ENCODE results near the gene ING4.
"Not testable (repeated sequence)": the region's sequence is repeated elsewhere in the genome, so short reads cannot be mapped to it uniquely, and the experiment has no call there.

Gene ING4

DNA sequence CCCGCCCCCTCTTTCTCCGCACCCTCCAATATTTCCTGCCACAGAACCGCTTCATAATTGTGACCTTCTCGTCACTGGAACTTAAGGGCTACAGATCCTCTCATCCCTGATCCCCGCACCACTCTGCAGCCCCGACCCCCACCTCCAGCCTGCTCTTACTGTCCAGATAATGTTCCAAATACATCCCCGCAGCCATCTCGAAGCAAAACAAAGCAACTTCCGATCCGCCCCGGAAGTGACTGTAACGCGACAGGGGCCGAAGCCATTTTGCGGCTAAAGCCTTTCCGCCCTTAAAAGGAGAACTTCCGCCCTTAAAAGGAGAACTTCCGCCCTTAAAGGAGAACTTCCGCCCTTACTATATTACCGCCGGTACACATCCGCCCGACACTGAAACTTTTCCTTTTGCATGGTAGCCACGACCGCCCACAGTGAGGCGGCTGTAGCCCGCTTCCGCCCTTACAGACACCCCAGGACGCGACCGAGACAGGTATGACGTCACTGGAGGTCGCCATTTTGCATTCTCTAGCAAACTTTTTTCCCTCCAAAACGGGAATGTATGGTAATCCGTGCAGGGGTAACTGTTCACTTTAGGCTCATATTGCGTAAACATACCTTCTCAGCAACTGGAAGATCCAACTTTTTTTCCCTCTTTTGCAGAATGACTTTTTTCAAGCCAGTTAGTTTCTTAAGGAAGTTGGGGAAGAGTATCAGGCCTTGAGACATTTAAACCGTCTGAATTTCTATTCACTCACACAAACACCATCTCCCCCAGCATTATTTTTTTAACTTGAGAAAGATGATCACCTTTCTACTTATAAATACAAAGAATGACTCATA is at the start of gene ING4:
Gene ING4, minus strand, starts transcription at position 214 of the 837 bp plus-strand sequence. Its CDS starts 18 bp downstream, at position 196.
- DNase-seq (ENCODE audit: extremely low read depth, low read depth) = peak; percentile 99
- H3K4me3 ChIP-seq (replicated peaks; ENCODE audit: low read depth, low read length) = peak within 1 kb of the TSS; percentile 88
- TF ChIP-seq, protein P1, sequence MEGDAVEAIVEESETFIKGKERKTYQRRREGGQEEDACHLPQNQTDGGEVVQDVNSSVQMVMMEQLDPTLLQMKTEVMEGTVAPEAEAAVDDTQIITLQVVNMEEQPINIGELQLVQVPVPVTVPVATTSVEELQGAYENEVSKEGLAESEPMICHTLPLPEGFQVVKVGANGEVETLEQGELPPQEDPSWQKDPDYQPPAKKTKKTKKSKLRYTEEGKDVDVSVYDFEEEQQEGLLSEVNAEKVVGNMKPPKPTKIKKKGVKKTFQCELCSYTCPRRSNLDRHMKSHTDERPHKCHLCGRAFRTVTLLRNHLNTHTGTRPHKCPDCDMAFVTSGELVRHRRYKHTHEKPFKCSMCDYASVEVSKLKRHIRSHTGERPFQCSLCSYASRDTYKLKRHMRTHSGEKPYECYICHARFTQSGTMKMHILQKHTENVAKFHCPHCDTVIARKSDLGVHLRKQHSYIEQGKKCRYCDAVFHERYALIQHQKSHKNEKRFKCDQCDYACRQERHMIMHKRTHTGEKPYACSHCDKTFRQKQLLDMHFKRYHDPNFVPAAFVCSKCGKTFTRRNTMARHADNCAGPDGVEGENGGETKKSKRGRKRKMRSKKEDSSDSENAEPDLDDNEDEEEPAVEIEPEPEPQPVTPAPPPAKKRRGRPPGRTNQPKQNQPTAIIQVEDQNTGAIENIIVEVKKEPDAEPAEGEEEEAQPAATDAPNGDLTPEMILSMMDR (IDR thresholded peaks at IDR 0.05; ENCODE audit: low read depth, low read length, missing control alignments) = no peak

DNA sequence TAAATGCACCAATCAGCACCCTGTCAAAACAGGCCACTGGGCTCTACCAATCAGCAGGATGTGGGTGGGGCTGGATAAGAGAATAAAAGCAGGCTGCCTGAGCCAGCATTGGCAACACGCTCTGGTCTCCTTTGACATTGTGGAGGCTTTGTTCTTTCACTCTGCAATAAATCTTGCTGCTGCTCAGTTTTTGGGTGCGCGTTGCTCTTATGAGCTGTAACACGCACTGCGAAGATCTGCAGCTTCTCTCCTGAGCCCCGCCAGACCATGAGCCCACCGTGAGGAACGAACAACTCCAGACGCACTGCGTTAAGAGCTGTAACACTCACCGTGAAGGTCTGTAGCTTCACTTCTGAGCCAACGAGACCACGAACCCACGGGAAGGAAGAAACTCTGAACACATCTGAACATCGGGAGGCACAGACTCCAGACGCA is 46.1 kb upstream of the ING4 start:
- no peak for DNase-seq (ENCODE audit: extremely low read depth, low read depth)
- TF ChIP-seq, protein P1 (IDR thresholded peaks at IDR 0.05; ENCODE audit: low read depth, low read length, missing control alignments) = no peak
- no peak overlapping the region for H3K4me3 ChIP-seq (replicated peaks; ENCODE audit: low read depth, low read length)

DNA sequence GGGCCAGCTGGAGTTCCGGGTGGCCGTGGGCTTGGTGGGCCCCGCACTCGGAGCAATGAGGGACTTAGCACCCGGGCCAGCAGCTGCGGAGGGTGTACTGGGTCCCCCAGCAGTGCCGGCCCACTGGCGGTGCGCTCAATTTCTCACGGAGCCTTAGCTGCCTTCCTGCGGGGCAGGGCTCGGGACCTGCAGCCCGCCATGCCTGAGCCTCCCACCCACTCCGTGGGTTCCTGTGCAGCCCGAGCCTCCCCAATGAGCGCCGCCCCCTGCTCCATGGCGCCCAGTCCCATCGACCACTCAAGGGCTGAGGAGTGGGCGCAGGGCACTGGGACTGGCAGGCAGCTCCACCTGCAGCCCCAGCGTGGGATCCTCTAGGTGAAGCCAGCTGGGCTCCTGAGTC is 45.4 kb upstream of the ING4 start:
- DNase-seq (ENCODE audit: extremely low read depth, low read depth); H3K4me3 ChIP-seq (replicated peaks; ENCODE audit: low read depth, low read length): not testable (repeated sequence)

DNA sequence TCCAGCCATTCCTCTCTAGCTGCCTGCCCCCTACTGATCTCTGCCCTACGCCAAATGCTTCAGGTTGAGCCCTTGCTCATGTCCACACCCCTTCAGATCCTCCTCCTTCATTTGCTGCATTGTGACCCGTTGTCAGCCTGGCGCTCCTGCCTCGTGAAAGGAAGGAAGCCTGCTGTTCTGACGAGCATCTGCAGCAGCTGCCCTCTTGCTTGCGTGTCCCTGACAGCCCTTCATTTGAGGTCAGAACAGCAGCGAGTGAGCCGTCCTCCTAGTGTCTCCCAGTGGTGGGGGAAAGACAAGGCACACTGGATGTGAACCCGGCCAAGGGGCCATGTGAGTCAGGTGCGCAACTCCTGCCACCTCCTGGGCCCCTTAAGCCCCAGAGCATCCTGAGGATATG is 40.7 kb upstream of the ING4 start:
- TF ChIP-seq, protein P1 (IDR thresholded peaks at IDR 0.05; ENCODE audit: low read depth, low read length, missing control alignments) = no peak
- no peak for DNase-seq (ENCODE audit: extremely low read depth, low read depth)
- no peak overlapping the region for H3K4me3 ChIP-seq (replicated peaks; ENCODE audit: low read depth, low read length)

DNA sequence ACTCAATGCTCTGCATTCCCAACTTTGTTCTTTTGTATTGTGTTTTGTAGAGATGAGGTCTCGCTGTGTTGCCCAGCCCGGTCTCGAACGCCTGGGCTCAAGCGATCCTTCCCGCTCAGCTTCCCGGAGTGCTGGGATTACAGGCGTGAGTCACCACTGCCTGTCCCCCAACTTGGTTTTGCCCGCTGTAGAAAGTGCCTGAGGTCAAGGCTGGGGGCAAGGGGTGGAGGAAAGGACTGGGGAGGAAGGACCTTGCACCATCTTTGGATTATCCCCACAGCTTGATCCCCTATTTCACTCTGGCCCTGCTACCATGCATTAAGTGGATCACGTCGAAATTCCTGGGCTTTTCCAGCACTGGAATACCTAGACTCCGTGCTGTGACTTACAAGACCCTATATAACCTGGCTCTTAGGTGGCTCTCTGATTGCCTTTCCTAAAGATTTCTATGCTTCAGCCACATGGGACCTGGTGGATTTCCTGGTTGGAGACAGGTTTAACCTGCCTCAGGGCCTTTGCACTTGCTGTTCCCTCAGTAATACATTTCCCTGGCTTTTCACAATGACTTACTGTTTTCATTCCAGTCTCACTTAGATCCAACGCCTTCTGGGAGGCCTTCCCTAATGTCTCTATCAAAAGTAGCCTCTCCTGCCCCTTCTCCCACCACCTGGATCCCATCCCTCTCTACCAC is 38.3 kb upstream of the ING4 start:
- TF ChIP-seq, protein P1 (IDR thresholded peaks at IDR 0.05; ENCODE audit: low read depth, low read length, missing control alignments) = no peak
- H3K4me3 ChIP-seq (replicated peaks; ENCODE audit: low read depth, low read length) = no peak overlapping the region
- DNase-seq (ENCODE audit: extremely low read depth, low read depth) = no peak

DNA sequence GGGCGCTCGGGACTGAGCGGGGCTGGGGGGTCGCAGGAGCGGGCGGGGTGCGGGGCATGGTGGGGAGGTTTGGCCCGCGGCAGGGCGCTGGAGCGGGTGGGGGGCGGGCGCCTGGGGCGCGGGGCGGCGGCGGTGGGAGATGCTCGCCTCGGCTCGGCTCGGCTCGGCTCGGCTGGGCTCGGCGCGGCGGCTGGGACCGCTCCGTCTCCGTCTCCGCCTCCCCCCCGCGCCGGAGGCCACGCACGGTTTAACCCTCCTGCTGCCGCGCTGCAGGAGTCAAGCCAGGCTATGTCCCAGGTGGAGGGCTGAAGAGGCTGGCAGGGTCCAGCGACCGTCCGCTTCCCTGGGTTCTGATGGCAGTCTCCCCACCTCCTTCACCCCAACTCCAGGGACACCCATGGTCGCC is 37.7 kb upstream of the ING4 start, which contains the start of gene PIANP:
Gene PIANP, minus strand, starts transcription at position 170 of the 406 bp plus-strand sequence. CDS start 2,754 bp downstream, outside the sequence.
- no peak for DNase-seq (ENCODE audit: extremely low read depth, low read depth)
- TF ChIP-seq, protein P1 (IDR thresholded peaks at IDR 0.05; ENCODE audit: low read depth, low read length, missing control alignments) = no peak
- peak within 1 kb of the TSS; percentile 42 for H3K4me3 ChIP-seq (replicated peaks; ENCODE audit: low read depth, low read length)

DNA sequence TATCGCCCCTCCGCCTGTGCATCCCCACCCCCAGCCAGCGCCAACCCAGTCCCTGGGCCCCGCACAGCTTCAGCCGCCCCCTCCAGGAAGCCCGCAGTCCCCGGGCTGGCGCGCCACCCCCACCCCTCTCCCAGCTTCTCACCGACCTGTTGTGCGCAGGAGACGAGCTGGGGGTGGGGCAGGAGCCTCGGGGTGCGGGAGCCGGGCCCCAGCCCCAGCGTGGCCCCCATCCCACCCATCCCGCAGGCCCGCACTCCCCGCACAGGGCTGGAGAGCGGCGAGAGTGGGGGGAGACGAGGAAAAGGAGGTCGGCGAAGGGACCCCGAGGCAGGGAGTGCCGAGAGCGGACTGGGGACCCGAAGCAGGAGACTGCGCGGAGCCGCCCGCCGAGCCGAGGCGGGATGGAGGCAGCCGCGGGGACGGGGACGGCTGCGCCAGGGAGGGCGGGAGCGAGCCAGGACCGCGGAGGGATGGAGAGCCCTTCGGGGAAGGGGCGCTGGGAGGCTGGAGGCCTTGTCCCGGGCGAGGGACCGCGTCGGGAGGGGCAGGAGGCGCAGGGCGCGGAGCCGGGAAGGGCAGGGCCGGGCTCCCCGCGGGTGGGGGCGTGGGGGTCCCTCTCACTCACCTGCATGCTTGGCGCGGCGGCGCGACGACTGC is 37.2 kb upstream of the ING4 start:
- H3K4me3 ChIP-seq (replicated peaks; ENCODE audit: low read depth, low read length) = peak overlapping the region; percentile 42
- TF ChIP-seq, protein P1 (IDR thresholded peaks at IDR 0.05; ENCODE audit: low read depth, low read length, missing control alignments) = no peak

More for the DNA sequence above, 37.2 kb upstream of the ING4 start:
- no peak for DNase-seq (ENCODE audit: extremely low read depth, low read depth)
